GM19452 (cell line): ENCODE measurements around the gene NOX5.

Experiments
- ATAC-seq: cut with Tn5 transposase; IDR thresholded peaks from one replicate; pipeline ENCODE4 v1.9.1; 2021; ENCODE audit not compliant: unreplicated experiment

The NOX5 gene

DNA sequence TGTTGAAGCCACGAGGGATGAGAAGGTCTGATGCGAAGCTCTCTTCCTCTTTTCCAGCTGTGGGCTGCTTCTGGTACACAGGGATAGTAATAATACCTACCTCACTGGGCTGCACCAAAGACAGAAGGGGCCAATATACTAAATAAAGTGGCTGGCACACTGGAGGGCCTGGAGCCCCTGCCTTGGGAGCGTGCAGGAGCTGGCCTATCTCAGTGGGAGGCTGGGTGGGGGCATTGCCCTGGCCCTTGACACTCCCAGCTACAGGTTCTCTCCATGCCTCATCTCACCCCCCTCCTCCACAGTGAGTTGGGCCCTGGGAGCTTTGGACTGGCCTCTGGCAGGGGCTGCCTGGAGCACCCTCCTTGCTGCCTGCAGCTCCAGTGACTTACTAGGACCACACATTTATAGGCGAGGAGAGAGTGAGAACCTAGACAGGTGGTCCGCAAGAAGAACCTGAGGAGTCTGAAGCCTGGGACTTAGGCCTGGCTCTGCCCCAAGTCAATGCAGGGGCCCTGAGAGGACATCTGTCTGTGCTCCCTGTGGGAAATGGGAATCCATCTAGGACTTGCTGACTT is 1.6 kb downstream of the NOX5 start:
- no peak for ATAC-seq

- no peak for ATAC-seq
These were observed 3.5 kb downstream of the NOX5 start for GRCh38 chr15:69017978-69018377.

DNA sequence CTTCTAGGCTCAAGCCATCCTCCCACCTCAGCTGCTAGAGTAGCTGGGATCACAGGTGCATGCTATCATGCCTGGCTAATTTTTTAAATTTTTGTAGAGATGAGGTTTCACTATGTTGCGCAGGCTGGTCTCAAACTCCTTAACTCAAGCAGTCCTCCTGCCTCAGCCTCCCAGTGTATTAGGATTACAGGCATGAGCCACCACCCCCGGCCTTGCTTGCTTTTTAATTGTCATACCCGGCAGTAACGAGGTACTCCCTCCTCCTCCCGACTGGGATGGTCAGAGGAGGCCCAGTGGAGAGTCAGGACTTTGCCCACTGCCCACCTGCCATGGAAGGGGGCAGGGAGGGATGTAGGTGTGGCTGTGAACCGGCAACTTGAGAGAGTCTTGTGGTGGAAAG is 4.5 kb downstream of the NOX5 start:
- ATAC-seq, result no peak

DNA sequence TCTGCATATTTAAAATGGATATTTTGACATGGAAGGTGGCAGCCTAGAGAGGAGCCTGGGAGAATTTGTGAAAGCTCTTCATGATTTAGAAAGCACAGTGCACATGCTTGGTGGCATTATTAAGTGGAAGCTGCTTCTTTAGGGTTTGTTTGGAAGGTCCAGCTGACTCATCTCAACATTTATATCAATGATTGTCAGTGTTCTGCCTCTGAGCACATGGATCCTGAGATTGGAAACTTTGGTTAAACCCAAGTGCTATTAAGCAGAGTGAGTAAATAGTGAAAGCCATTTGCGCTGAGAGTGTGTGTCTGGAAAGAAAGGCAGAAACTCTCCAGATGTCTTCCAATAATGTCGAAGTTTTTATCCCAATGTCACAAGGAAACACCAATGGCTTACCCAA is 7.4 kb downstream of the NOX5 start:
- no peak for ATAC-seq

GRCh38 chr15:69025320-69025719 is 10.8 kb downstream of the NOX5 start:
- no peak for ATAC-seq

GRCh38 chr15:69026355-69026754 is 11.9 kb downstream of the NOX5 start:
- no peak for ATAC-seq

DNA sequence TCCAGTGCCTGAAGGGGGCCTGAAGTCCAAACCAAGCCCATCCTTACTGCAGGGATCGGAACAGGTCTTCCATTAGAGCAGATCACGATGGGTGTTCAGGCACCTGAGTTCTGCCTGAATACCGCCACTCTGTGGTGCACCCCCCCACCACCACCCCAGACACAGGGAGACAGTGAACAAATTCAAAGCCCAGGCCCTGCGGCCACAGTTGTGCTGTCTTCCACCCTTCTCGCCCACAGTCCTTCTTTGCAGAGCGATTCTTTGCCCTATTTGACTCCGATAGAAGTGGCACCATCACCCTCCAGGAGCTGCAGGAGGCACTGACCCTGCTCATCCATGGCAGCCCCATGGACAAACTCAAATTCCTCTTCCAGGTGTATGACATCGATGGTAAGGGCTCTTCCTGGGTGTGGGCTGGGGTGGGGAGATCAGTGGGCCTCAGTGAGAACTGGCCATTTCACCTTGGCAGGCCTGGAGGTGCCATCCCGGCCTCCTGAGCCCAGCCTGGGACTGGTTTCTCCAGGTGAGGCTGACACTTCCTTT is 13.6 kb downstream of the NOX5 start:
- no peak for ATAC-seq

GRCh38 chr15:69031013-69032001 is 16.8 kb downstream of the NOX5 start:
- no peak for ATAC-seq

DNA sequence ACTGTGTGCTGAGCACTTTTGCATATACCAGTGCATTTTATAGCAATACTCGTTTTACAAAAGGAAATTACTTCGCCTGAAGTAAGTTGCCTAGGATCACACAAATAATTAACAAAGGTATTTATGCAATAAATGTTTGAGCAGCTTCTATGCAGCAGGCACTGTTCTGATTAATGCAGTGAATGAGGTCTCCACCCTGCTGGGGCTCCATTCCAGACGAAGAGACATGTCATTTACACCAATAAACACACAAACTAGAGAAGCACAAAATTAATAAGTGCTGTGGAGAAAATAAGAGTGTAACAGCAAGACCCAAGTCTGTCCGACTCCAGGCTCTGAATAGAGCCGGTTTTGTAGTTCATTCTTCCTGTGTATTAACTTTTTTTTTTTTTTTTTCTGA is 17.5 kb downstream of the NOX5 start:
- ATAC-seq, result no peak

GRCh38 chr15:69032703-69033373 is 18.3 kb downstream of the NOX5 start:
- ATAC-seq, result no peak

GRCh38 chr15:69034352-69034751 is 19.9 kb downstream of the NOX5 start:
- ATAC-seq, result no peak

DNA sequence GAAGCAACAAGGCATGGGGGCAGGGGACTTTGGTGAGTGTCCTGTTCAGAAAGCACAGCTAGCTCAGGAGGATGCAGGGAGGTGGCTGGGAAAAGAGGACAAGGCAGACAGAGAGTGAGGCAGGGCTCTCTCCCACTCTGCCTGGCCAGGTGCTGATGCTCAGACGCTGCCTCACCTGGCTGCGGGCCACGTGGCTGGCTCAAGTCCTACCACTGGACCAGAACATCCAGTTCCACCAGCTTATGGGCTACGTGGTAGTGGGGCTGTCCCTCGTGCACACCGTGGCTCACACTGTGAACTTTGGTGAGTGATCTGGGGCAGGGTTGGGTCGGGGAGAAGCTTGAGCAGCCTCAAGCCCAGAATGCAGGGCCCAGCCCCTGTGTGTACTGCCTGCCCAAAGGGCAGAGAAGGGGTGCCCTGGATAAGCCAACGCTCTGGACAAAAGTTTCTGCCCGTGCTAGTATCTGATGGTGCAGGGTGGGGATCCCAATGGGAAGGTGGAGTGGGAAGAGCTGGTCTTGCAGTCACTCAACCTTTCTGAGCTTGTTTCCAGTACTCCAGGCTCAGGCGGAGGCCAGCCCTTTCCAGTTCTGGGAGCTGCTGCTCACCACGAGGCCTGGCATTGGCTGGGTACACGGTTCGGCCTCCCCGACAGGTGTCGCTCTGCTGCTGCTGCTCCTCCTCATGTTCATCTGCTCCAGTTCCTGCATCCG is 20.9 kb downstream of the NOX5 start:
- ATAC-seq, result no peak

GRCh38 chr15:69035918-69036258 is 21.4 kb downstream of the NOX5 start:
- ATAC-seq, result no peak

DNA sequence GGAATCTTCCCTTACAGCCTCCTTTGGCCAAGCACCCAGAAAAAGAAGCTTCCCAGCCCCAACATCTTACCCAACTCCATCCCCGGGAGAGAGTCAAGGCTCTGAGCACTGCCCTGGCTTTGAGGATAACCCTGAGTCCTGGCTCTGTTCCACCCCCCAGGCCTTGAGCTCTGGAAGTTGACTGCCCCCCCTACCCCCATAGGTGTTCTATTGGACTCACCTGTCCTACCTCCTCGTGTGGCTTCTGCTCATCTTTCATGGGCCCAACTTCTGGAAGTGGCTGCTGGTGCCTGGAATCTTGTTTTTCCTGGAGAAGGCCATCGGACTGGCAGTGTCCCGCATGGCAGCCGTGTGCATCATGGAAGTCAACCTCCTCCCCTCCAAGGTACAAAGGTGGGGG is 22.3 kb downstream of the NOX5 start:
- no peak for ATAC-seq

DNA sequence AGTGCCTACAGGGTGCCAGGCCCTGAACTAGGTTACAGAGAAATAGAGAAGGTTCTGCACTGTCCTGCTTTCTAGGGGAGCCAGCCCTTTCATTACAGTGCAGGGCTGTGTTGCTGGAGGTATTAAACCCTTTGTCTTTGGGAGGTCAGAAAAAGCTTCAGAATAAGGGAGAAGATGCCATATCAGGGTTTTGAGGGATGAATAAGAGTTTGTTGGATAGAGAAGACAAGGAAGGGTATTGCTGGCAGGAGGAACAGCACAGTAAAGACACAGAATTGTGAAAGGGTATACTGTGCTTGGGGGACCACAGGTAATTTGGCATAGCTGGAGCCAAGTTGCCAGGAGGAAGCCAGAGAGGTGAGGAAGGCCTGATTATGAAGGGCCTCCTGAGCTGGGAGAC is 23.0 kb downstream of the NOX5 start:
- ATAC-seq, result no peak

- ATAC-seq, result no peak
These were observed 23.5 kb downstream of the NOX5 start for GRCh38 chr15:69037977-69038376.

- no peak for ATAC-seq
These were observed 24.0 kb downstream of the NOX5 start for GRCh38 chr15:69038508-69038907.

GRCh38 chr15:69039516-69040225 is 25.2 kb downstream of the NOX5 start:
- ATAC-seq, result no peak

DNA sequence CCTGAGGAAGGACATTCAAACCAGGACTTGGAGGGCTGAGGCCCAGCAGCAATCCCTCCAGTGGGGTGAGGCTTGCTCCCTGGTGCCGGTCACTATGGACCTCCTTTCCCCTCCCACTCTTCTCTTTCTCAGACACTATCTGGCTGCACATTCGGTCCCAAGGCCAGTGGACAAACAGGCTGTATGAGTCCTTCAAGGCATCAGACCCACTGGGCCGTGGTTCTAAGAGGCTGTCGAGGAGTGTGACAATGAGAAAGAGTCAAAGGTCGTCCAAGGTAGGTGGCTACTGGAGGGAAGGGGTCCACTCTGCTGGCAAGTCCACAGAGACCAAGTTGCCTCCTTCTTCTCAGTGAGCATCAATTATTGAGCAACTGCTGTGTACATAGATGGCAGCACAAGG is 28.0 kb downstream of the NOX5 start:
- ATAC-seq, result no peak

DNA sequence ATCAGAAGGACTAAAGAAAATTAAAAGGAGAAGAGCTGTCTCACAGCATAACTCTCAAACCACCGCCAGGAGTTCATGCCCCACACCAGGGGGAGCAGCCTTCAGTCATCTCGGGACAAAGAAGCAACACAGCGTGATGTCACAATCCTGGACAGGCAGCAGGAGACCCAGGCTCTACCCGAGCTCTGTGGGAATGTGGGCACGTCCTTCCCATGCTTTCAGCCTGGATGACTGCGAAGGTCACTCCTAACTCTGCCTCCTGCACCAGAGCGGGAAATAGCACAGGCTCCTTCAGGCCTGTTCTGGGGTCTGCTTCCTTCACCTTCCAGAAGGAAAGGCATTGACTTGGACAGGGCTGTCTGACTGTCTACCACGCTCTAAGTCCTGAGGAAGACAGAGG is 31.3 kb downstream of the NOX5 start:
- ATAC-seq, result no peak

DNA sequence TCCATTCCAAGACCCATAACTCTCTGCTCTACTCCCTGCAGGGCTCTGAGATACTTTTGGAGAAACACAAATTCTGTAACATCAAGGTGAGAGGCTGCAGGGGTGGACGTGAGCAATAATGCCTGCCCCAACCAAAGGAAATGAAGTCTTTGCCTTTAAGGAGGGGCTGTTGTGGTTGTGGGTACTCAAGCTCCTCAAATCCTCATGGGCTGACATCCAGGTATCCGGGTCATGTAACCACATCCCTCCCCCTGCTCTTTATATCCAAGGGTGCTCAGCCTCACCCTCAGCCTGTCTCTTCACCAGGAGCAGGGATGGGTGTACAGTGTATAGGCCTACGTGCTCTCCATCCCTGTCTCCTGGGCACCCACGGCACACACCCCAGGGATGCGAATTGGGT is 32.3 kb downstream of the NOX5 start:
- no peak for ATAC-seq
